ENCODE results near the gene ERMARD. TPM values are rescaled to one million over a fixed set of nuclear protein-coding genes. Genes with fewer than 3 reads are reported as not detected.
A peak's percentile ranks its signal among the peaks of the same experiment; 100 is the strongest.

The ERMARD gene
- total RNA-seq, 1 experiment from 2014 or later, result 25.3 TPM

GRCh38 chr6:169789944-169790927, 38.8 kb downstream of the ERMARD start:
- ChIA-PET CTCF (interaction anchor here (0.7 to 2.5 kb wide), 13 partner anchors 9 to 739 kb away, joined by 3 to 32 read pairs (median 6); no protein-coding TSS in a partner anchor), POLR2A (interaction anchor here (1.0 to 2.5 kb wide), 6 partner anchors 10 to 38 kb away, joined by 3 to 28 read pairs (median 5); partner anchors contain the start of genes DYNLT2 and ERMARD)
- H3K4me3 Mint-ChIP-seq (ENCODE audit: unreplicated experiment), result peak overlapping the region; percentile 87
- intact Hi-C loops (cut with micrococcal nuclease; ENCODE audit: unreplicated experiment), result loop anchor here (1.0 to 10.0 kb wide), 9 partner anchors 10 to 740 kb away; no protein-coding TSS in a partner anchor
- no peaks in the 10 kb centered on the region for H3K9me3 ChIP-seq
- H3K27me3 ChIP-seq (replicated peaks; ENCODE audit: control insufficient read depth, insufficient read depth, low read length), result no peaks in the 10 kb centered on the region
- peak; percentile 85 to 88 for DNase-seq
- H3K27me3 Mint-ChIP-seq (ENCODE audit: insufficient read depth, unreplicated experiment), result no peaks in the 10 kb centered on the region
- H3K4me1 Mint-ChIP-seq (ENCODE audit: low read depth, unreplicated experiment), result peaks cover 49% of the 10 kb centered on the region
- no peaks in the 10 kb centered on the region for H3K9me3 Mint-ChIP-seq (ENCODE audit: unreplicated experiment)
- TSS peak; percentile 65 for BruUV-seq (replicated peaks)
- no peaks in the 10 kb centered on the region for H3K36me3 ChIP-seq (ENCODE audit: control insufficient read depth, insufficient read depth, low read length)
- H3K4me1 ChIP-seq, result peaks cover 24% of the 10 kb centered on the region
- TF ChIP-seq, protein P1, sequence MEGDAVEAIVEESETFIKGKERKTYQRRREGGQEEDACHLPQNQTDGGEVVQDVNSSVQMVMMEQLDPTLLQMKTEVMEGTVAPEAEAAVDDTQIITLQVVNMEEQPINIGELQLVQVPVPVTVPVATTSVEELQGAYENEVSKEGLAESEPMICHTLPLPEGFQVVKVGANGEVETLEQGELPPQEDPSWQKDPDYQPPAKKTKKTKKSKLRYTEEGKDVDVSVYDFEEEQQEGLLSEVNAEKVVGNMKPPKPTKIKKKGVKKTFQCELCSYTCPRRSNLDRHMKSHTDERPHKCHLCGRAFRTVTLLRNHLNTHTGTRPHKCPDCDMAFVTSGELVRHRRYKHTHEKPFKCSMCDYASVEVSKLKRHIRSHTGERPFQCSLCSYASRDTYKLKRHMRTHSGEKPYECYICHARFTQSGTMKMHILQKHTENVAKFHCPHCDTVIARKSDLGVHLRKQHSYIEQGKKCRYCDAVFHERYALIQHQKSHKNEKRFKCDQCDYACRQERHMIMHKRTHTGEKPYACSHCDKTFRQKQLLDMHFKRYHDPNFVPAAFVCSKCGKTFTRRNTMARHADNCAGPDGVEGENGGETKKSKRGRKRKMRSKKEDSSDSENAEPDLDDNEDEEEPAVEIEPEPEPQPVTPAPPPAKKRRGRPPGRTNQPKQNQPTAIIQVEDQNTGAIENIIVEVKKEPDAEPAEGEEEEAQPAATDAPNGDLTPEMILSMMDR (IDR thresholded peaks at IDR 0.05; ENCODE audit: insufficient read depth in 1 of 2, low read depth in 1 of 2, low read length in 1 of 2, severe bottlenecking in 1 of 2, unreplicated experiment in 1 of 2), result peak; percentile 96 to 97
- peak overlapping the region; percentile 53 for H3K4me3 ChIP-seq (ENCODE audit: low read depth, low read length)
- H3K36me3 Mint-ChIP-seq (ENCODE audit: insufficient read depth, unreplicated experiment), result peaks cover 19% of the 10 kb centered on the region
- peak overlapping the region; percentile 82 for H3K27ac Mint-ChIP-seq (ENCODE audit: unreplicated experiment)

DNA sequence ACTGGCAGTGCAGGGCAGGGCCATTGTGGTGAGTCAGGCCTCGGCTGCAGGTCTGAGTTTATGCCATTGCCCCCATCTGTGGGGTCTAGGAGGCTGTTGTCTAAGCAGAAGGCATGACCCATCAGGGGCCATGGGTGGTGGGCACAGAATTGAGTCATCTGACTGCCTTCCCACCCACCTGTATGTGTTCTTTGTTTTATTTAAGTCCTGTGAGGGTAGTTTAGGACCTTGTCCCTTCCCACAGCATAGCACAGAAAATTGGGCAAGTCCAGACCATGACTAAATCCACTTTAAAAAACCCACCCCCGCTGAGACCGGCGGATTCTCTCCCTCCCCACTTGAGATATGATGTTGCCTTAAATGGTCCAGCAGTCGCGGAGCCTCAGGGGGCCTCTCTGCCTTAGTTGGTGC, 40.3 kb downstream of the ERMARD start:
- no peaks in the 10 kb centered on the region for H3K36me3 ChIP-seq (ENCODE audit: control insufficient read depth, insufficient read depth, low read length)
- intact Hi-C loops (cut with micrococcal nuclease; ENCODE audit: unreplicated experiment), result loop anchor here (5.0 to 10.0 kb wide), 3 partner anchors 91 to 473 kb away; no protein-coding TSS in a partner anchor
- no peaks in the 10 kb centered on the region for H3K9me3 ChIP-seq
- Mint-ChIP-seq H3K27ac (ENCODE audit: unreplicated experiment) (peak overlapping the region; percentile 82), H3K36me3 (ENCODE audit: insufficient read depth, unreplicated experiment) (peaks cover 23% of the 10 kb centered on the region), H3K9me3 (ENCODE audit: unreplicated experiment) (no peaks in the 10 kb centered on the region), H3K4me1 (ENCODE audit: low read depth, unreplicated experiment) (peaks cover 53% of the 10 kb centered on the region), H3K27me3 (ENCODE audit: insufficient read depth, unreplicated experiment) (no peaks in the 10 kb centered on the region), H3K4me3 (ENCODE audit: unreplicated experiment) (peak overlapping the region; percentile 87)
- H3K27me3 ChIP-seq (replicated peaks; ENCODE audit: control insufficient read depth, insufficient read depth, low read length), result no peaks in the 10 kb centered on the region
- BruUV-seq (replicated peaks), result no TSS peak
- ChIA-PET POLR2A (no interaction called here), CTCF (no interaction called here)
- peaks cover 24% of the 10 kb centered on the region for H3K4me1 ChIP-seq
- H3K4me3 ChIP-seq (ENCODE audit: low read depth, low read length), result peak overlapping the region; percentile 53; the same call in 1 of the 2 replicates
- DNase-seq, result no peak
- TF ChIP-seq, protein P1 (IDR thresholded peaks at IDR 0.05; ENCODE audit: insufficient read depth in 1 of 2, low read depth in 1 of 2, low read length in 1 of 2, severe bottlenecking in 1 of 2, unreplicated experiment in 1 of 2), result no peak

DNA sequence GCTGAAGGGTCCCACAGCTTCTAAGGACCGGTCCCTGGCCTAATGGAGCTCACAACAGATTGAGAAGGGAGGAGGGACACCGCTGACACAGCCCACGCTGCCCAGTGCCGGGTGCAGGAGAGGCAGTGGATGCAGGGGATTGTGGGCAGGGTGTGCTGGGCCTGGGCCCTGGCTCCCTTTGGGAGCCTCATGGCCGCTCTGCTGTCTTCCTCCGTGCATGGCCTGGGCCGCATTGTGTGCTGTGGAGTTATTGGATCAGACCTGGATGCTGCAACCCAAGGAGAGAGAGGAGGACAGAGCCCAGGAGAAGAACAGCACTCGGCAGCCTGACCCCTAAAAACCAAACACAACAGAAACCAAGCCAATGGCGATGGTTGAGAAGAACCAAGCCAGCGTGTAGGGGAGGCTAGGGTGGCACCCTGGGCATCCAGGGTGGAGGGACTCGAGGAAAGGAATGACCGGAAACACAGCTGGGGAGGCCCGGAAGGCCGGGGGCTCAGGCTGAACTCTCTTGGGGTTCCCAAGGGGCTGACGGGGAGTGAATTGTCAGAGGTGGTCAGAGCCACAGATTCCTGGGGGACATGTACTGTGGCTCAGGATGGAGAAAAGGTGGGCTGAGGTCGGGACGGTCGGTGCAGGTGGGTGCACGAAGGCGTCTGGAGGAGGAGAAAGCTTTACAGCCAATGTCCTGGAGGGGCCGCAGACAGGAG, 41.0 kb downstream of the ERMARD start:
- POLR2A ChIA-PET, result no interaction called here

More for the DNA sequence above, 41.0 kb downstream of the ERMARD start:
- H3K4me1 ChIP-seq, result peaks cover 29% of the 10 kb centered on the region
- DNase-seq, result no peak
- no peak overlapping the region for H3K4me3 ChIP-seq (ENCODE audit: low read depth, low read length)
- H3K4me1 Mint-ChIP-seq (ENCODE audit: low read depth, unreplicated experiment), result peaks cover 53% of the 10 kb centered on the region
- intact Hi-C loops (cut with micrococcal nuclease; ENCODE audit: unreplicated experiment), result loop anchor here (5.0 to 10.0 kb wide), 3 partner anchors 90 to 472 kb away; no protein-coding TSS in a partner anchor
- no peaks in the 10 kb centered on the region for H3K36me3 ChIP-seq (ENCODE audit: control insufficient read depth, insufficient read depth, low read length)
- BruUV-seq (replicated peaks), result no TSS peak
- no peaks in the 10 kb centered on the region for H3K9me3 Mint-ChIP-seq (ENCODE audit: unreplicated experiment)
- H3K27ac Mint-ChIP-seq (ENCODE audit: unreplicated experiment), result peak overlapping the region; percentile 82
- no peaks in the 10 kb centered on the region for H3K27me3 ChIP-seq (replicated peaks; ENCODE audit: control insufficient read depth, insufficient read depth, low read length)
- TF ChIP-seq, protein P1 (IDR thresholded peaks at IDR 0.05; ENCODE audit: insufficient read depth in 1 of 2, low read depth in 1 of 2, low read length in 1 of 2, severe bottlenecking in 1 of 2, unreplicated experiment in 1 of 2), result no peak
- H3K9me3 ChIP-seq, result no peaks in the 10 kb centered on the region
- peak overlapping the region; percentile 87 for H3K4me3 Mint-ChIP-seq (ENCODE audit: unreplicated experiment)
- H3K27me3 Mint-ChIP-seq (ENCODE audit: insufficient read depth, unreplicated experiment), result no peaks in the 10 kb centered on the region
- peaks cover 29% of the 10 kb centered on the region for H3K36me3 Mint-ChIP-seq (ENCODE audit: insufficient read depth, unreplicated experiment)
- CTCF ChIA-PET, result no interaction called here

Data from Caco-2 (cell line).